Suprapubic skin (tissue), 3 donors: ENCODE results near the gene GALNT2.

ENCODE experiments used
- CTCF ChIP-seq, 2 donors: fragments of 200-600 bp in 1 of 2; fragments of 450-650 bp in 1 of 2; sonication (generic) in 1 of 2; IDR thresholded peaks; one replicate each; pipeline ENCODE4 v1.5.1; 2016 to 2019; ENCODE audit warnings: antibody characterized with exemption in 2 of 2, mild to moderate bottlenecking in 1 of 2, moderate library complexity in 1 of 2
- EP300 ChIP-seq: sonication (generic); formaldehyde crosslinking; IDR thresholded peaks from one replicate; pipeline ENCODE4 v1.6.1; 2017; ENCODE audit warnings: antibody characterized with exemption
- POLR2A ChIP-seq, 2 donors: fragments of 450-650 bp; IDR thresholded peaks; one replicate each; pipeline ENCODE4 v1.6.1; 2017; ENCODE audit warnings: antibody characterized with exemption in 2 of 2, mild to moderate bottlenecking in 2 of 2, moderate library complexity in 2 of 2

GRCh38 chr1:230246551-230246950 is 179.5 kb downstream of the GALNT2 start:
- TF ChIP-seq CTCF (IDR thresholded peaks at IDR 0.05): no peak
- no peak for TF ChIP-seq POLR2A (IDR thresholded peaks at IDR 0.05)
- TF ChIP-seq EP300: no peak
